Body of pancreas (tissue), 4 donors: Measurements from ENCODE around the gene IL11RA. TPM values are rescaled to one million over a fixed set of nuclear protein-coding genes. Genes with fewer than 3 reads are reported as not detected.

Source experiments
- ATAC-seq: fragments of 150-250 bp; one replicate; pipeline ENCODE4 v1.9.1; 2016
- DNase-seq, 4 donors: peaks; one replicate each; pipeline ENCODE4 v3.0.0-alpha.2; 2019
- H3K27ac ChIP-seq, 4 donors: fragments of 200-600 bp; sonication (generic); 1 replicate in 3 of 4; 2 replicates in 1 of 4; pipeline versions ENCODE4 v1.5.1 to v1.6.1; 2016 to 2019; ENCODE audit warnings: mild to moderate bottlenecking in 1 of 4, mixed read lengths in 1 of 4, moderate library complexity in 1 of 4
- H3K27me3 ChIP-seq, 2 donors: fragments of 200-600 bp; sonication (generic); one replicate each; pipeline ENCODE4 v1.6.0; 2016; ENCODE audit warnings: mild to moderate bottlenecking in 1 of 2
- H3K36me3 ChIP-seq, 2 donors: fragments of 200-600 bp; sonication (generic); replicated peaks in 1 of 2; 2 replicates each; pipeline ENCODE4 v1.5.1; 2016; ENCODE audit warnings: low read depth in 2 of 2; ENCODE audit not compliant: insufficient read depth in 1 of 2
- H3K4me1 ChIP-seq: fragments of 200-600 bp; sonication (generic); one replicate; pipeline ENCODE4 v1.6.0; 2016
- H3K4me3 ChIP-seq, 2 donors: fragments of 200-600 bp; sonication (generic); 1 replicate in 1 of 2; 2 replicates in 1 of 2; pipeline ENCODE4 v1.5.1; 2016 to 2019
- H3K9me3 ChIP-seq, 3 donors: fragments of 200-600 bp; sonication (generic); 1 replicate in 2 of 3; 2 replicates in 1 of 3; pipeline ENCODE4 v1.5.1; 2016
- POLR2A ChIP-seq, 3 donors: fragments of 450-650 bp; IDR thresholded peaks; one replicate each; pipeline ENCODE4 v1.6.1; 2016; ENCODE audit warnings: antibody characterized with exemption in 3 of 3, mild to moderate bottlenecking in 2 of 3
- WGBS, 2 donors: methylation state at CpG; one replicate each; pipeline ENCODE4 v1.1.5; 2017; 5-methylcytosine and 5-hydroxymethylcytosine counted together
- intact Hi-C: fragments of 100-400 bp; cut with DNase I; formaldehyde crosslinking; loops from one replicate; pipeline ENCODE4 v1.15.1; 2023
- total RNA-seq, 2 donors: library from RNA; depleted of rRNA; stranded (reverse); fragments of >200 nt; gene quantifications; one replicate each; pipeline ENCODE4 v1.1.0, GENCODE V29; 2016
- TF ChIP-seq, protein P1 (sequence below), 7 experiments: fragments of 450-650 bp in 4 of 7; fragments of 200-600 bp in 3 of 7; sonication (generic) in 3 of 7; IDR thresholded peaks; one replicate each; pipeline ENCODE4 v1.5.1; 2016 to 2019; ENCODE audit warnings: antibody characterized with exemption in 7 of 7

The IL11RA gene
- total RNA-seq, 2 donors from 2014 or later, result 14.5 to 27.4 TPM

DNA sequence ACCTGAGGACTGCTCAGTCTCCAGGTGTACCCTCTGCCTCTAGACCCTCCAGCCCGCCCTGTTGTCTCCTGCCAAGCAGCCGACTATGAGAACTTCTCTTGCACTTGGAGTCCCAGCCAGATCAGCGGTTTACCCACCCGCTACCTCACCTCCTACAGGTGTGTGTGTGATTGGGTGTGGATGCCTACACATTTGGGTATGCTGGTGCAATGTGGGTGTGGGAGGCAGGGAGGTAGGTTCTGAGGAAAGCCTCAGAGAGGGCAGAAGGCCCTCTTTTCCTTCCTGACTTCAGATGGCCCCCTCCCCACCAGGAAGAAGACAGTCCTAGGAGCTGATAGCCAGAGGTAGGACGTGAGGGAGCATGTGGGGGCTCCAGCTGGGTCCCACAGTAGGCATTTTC, 5.0 kb downstream of the IL11RA start:
- WGBS, 2 donors, result 84 to 100% methylated on average over 2 to 5 of the region's 5 CpGs

DNA sequence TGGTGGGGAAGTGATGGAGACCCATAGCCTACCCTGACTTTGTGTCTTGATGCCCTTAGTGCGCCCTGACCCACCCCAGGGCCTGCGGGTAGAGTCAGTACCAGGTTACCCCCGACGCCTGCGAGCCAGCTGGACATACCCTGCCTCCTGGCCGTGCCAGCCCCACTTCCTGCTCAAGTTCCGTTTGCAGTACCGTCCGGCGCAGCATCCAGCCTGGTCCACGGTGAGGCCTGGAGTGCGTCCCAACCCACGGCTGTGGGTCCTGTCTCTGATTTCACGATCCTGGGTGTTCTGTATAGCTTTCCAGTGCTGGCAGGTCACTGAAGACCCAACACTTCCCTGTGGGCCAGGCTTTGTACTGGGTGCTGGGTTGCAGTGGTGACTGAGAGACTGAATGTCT, 6.5 kb downstream of the IL11RA start:
- intact Hi-C loops, result no loop called here
- DNase-seq (no peak), ATAC-seq (no peak)
- Histone ChIP-seq H3K36me3 (no peaks in the 10 kb centered on the region), H3K27me3 (no peaks in the 10 kb centered on the region), H3K9me3 (no peaks in the 10 kb centered on the region), H3K4me1 (peaks cover 21% of the 10 kb centered on the region), H3K4me3 (no peak overlapping the region), H3K27ac (no peak overlapping the region)
- TF ChIP-seq, protein P1, sequence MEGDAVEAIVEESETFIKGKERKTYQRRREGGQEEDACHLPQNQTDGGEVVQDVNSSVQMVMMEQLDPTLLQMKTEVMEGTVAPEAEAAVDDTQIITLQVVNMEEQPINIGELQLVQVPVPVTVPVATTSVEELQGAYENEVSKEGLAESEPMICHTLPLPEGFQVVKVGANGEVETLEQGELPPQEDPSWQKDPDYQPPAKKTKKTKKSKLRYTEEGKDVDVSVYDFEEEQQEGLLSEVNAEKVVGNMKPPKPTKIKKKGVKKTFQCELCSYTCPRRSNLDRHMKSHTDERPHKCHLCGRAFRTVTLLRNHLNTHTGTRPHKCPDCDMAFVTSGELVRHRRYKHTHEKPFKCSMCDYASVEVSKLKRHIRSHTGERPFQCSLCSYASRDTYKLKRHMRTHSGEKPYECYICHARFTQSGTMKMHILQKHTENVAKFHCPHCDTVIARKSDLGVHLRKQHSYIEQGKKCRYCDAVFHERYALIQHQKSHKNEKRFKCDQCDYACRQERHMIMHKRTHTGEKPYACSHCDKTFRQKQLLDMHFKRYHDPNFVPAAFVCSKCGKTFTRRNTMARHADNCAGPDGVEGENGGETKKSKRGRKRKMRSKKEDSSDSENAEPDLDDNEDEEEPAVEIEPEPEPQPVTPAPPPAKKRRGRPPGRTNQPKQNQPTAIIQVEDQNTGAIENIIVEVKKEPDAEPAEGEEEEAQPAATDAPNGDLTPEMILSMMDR (IDR thresholded peaks at IDR 0.05), result no peak
- TF ChIP-seq POLR2A (IDR thresholded peaks at IDR 0.05), result no peak
- WGBS, 2 donors, result 82 to 88% methylated on average over 10 to 14 of the region's 14 CpGs

More for the DNA sequence above, 5.0 kb downstream of the IL11RA start:
- Histone ChIP-seq H3K9me3 (no peaks in the 10 kb centered on the region), H3K27ac (no peak overlapping the region), H3K4me3 (no peak overlapping the region), H3K36me3 (no peaks in the 10 kb centered on the region), H3K4me1 (peaks cover 36% of the 10 kb centered on the region), H3K27me3 (no peaks in the 10 kb centered on the region)
- TF ChIP-seq POLR2A (IDR thresholded peaks at IDR 0.05), result no peak
- TF ChIP-seq, protein P1 (IDR thresholded peaks at IDR 0.05), result no peak
- intact Hi-C loops, result no loop called here
- no peak for DNase-seq
- no peak for ATAC-seq

DNA sequence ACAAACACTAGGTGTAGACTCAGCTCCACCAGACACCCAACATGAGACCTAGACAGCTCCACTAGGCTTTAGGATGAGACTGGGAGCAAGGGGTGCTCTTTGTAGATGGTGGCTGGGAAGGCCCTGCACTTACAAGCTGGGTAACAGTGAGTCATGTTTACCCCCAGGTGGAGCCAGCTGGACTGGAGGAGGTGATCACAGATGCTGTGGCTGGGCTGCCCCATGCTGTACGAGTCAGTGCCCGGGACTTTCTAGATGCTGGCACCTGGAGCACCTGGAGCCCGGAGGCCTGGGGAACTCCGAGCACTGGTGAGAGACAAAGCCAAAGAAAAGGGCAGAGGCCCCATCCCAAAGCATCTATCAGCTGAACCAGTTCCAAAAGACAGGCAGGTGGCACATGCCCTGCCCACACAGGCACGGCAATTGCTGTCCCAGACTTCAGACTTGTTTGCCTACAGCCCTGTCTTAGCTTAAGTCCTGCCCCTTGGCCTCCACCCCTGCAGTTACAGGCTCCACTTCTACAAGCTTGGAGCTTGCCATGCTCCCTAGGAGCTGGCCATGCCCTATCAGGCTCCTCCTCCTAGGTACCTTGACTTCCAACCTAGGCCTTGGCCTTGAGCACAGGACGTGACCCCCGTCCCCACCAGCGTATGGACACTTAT, 7.7 kb downstream of the IL11RA start:
- intact Hi-C loops, result no loop called here
- TF ChIP-seq, protein P1 (IDR thresholded peaks at IDR 0.05), result no peak
- no peak for TF ChIP-seq POLR2A (IDR thresholded peaks at IDR 0.05)
- no peak overlapping the region for H3K27ac ChIP-seq
- 60 to 85% methylated on average over 2 to 8 of the region's 8 CpGs for WGBS, 2 donors
- no peaks in the 10 kb centered on the region for H3K36me3 ChIP-seq
- no peaks in the 10 kb centered on the region for H3K9me3 ChIP-seq
- H3K27me3 ChIP-seq, result no peaks in the 10 kb centered on the region
- DNase-seq (peak in 3 of 4 donors; percentile 36 to 84 (median 41)), ATAC-seq (no peak)
- peaks cover 12% of the 10 kb centered on the region for H3K4me1 ChIP-seq
- H3K4me3 ChIP-seq, result no peak overlapping the region

DNA sequence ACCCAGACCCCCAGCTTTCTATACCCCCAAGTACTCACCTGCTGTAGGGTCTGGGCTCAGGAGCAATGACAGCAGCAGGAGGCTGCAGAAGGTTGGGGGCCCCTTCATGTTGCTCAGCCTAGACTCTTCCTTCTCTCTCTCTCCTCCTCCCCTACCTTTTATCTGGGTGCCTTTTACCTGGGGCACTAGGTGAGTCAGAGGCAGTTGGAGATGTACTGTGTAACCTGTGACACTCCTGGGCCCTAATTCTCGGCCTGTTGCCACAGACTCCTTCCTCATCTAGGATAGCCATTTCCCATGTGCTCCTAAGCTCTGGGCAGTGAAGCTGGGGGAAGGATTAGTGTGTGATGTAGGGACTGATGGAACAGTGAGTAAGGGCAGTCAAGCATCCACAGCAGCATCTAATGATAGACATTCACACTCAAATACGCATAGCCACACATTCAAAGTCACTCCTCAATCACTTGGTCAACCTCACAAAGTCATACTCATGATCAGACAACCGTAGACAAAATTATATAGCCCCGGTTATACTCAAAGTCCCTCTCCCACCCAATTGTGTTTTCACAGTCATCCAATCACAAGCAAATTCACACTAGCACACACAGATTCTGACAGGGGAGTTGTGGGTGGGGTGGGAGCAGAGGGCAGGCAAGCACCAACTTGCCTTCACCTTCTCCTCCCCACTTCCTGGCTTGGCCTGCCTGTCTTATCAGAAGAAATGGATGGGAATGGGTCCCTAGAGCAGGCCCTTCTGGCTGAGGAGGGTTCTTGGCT, 10.7 kb downstream of the IL11RA start, which contains the start of gene CCL27:
Gene CCL27, minus strand, starts transcription at position 132 of the 777 bp plus-strand sequence. Its CDS starts 24 bp downstream, at position 108.
- DNase-seq (no peak), ATAC-seq (no peak)
- Histone ChIP-seq H3K27me3 (no peaks in the 10 kb centered on the region), H3K27ac (no peak within 1 kb of the TSS), H3K4me3 (no peak within 1 kb of the TSS), H3K4me1 (peaks cover 15% of the 10 kb centered on the region), H3K9me3 (no peaks in the 10 kb centered on the region), H3K36me3 (no peaks in the 10 kb centered on the region)
- TF ChIP-seq POLR2A (IDR thresholded peaks at IDR 0.05), result no peak
- TF ChIP-seq, protein P1 (IDR thresholded peaks at IDR 0.05), result no peak
- WGBS, 2 donors, result 90 to 91% methylated on average over 4 of the region's 4 CpGs
- intact Hi-C loops, result no loop called here
